HepG2 (cell line): Measurements from ENCODE around the gene B3GNT8. TPM values are rescaled to one million over a fixed set of nuclear protein-coding genes. Genes with fewer than 3 reads are reported as not detected.
A peak's percentile ranks its signal among the peaks of the same experiment; 100 is the strongest.

Experiments
- ATF3 ChIP-seq: sonication (generic); formaldehyde crosslinking; IDR thresholded peaks from 2 replicates; pipeline ENCODE4 v1.4.0; 2020; ENCODE audit warnings: missing genetic modification reagents
- CAMTA2 ChIP-seq: sonication (generic); formaldehyde crosslinking; IDR thresholded peaks from 2 replicates; pipeline ENCODE4 v1.4.0; 2020; ENCODE audit warnings: mild to moderate bottlenecking, missing genetic modification reagents, borderline replicate concordance
- ELF4 ChIP-seq: sonication (generic); formaldehyde crosslinking; IDR thresholded peaks from 2 replicates; pipeline ENCODE4 v1.5.0; 2020; ENCODE audit warnings: missing genetic modification reagents, mild to moderate bottlenecking, moderate library complexity, borderline replicate concordance
- ELK4 ChIP-seq: sonication (generic); formaldehyde crosslinking; IDR thresholded peaks from 2 replicates; pipeline ENCODE4 v1.9.0; 2021; ENCODE audit warnings: missing genetic modification reagents, borderline replicate concordance
- ETV5 ChIP-seq: IDR thresholded peaks from 2 replicates; pipeline ENCODE4 v1.6.1; 2018; ENCODE audit warnings: missing biosample characterization, missing genetic modification reagents, inconsistent platforms, borderline replicate concordance
- FOSL2 ChIP-seq: sonication (generic); formaldehyde crosslinking; IDR thresholded peaks from 2 replicates; pipeline ENCODE4 v1.4.0; 2020; ENCODE audit warnings: missing genetic modification reagents
- GATAD2A ChIP-seq: IDR thresholded peaks from 2 replicates; pipeline ENCODE4 v1.6.1; 2016
- HNRNPLL ChIP-seq: fragments of 200-400 bp; formaldehyde crosslinking; IDR thresholded peaks from 2 replicates; pipeline ENCODE4 v1.6.1; 2017; ENCODE audit warnings: mild to moderate bottlenecking, low read depth, low read length; ENCODE audit not compliant: poor library complexity, severe bottlenecking
- IKZF4 ChIP-seq: sonication (generic); formaldehyde crosslinking; IDR thresholded peaks from 2 replicates; pipeline ENCODE4 v1.5.1; 2020; ENCODE audit warnings: borderline replicate concordance, mild to moderate bottlenecking, low read depth, missing genetic modification reagents; ENCODE audit errors: not compliant biosample characterization
- IKZF5 ChIP-seq: IDR thresholded peaks from 2 replicates; pipeline ENCODE4 v1.6.1; 2018; ENCODE audit warnings: missing genetic modification reagents, mild to moderate bottlenecking, missing compliant biosample characterization
- IRF1 ChIP-seq: sonication (generic); formaldehyde crosslinking; IDR thresholded peaks from 2 replicates; pipeline ENCODE4 v1.4.0; 2020; ENCODE audit warnings: low read depth, mild to moderate bottlenecking, missing genetic modification reagents
- KDM5A ChIP-seq: fragments of 200-600 bp; sonication (generic); IDR thresholded peaks from 2 replicates; pipeline ENCODE4 v1.7.0; 2018; ENCODE audit warnings: antibody characterized with exemption, mild to moderate bottlenecking, low read length, borderline replicate concordance
- SSRP1 ChIP-seq: IDR thresholded peaks from 2 replicates; pipeline ENCODE4 v1.6.1; 2016; ENCODE audit warnings: control low read depth
- ZNF160 ChIP-seq: sonication (generic); formaldehyde crosslinking; IDR thresholded peaks from 2 replicates; pipeline ENCODE4 v1.8.0; 2022; ENCODE audit warnings: mild to moderate bottlenecking, inconsistent platforms, missing genetic modification reagents
- ZNF234 ChIP-seq: sonication (generic); formaldehyde crosslinking; conservative IDR thresholded peaks from 2 replicates; pipeline ENCODE4 v1.5.1; 2020; ENCODE audit warnings: mild to moderate bottlenecking, missing genetic modification reagents
- ZNF572 ChIP-seq: sonication (generic); formaldehyde crosslinking; IDR thresholded peaks from 2 replicates; pipeline ENCODE4 v1.5.1; 2020; ENCODE audit warnings: mild to moderate bottlenecking, missing genetic modification reagents
- ZNF598 ChIP-seq: sonication (generic); formaldehyde crosslinking; IDR thresholded peaks from 2 replicates; pipeline ENCODE4 v1.5.1; 2020; ENCODE audit warnings: mild to moderate bottlenecking, missing genetic modification reagents, borderline replicate concordance
- ZNF792 ChIP-seq: IDR thresholded peaks from 2 replicates; pipeline ENCODE4 v1.6.1; 2016
- polyA plus RNA-seq, 8 experiments: library from polyadenylated mRNA; depleted of rRNA in 3 of 8; stranded (reverse) in 7 of 8; unstranded in 1 of 8; fragments of >200 nt; fragmentation: Illumina TruSeq in 4 of 8; extraction: Trizol in 4 of 8; gene quantifications; 2 replicates each; pipeline versions ENCODE4 v1.2.1 to v1.2.3, GENCODE V29; 2011 to 2016; ENCODE audit warnings: low read depth in 4 of 8, missing spikeins in 1 of 8, mixed read lengths in 1 of 8; ENCODE audit not compliant: insufficient read depth in 1 of 8
- total RNA-seq, 5 experiments: library from RNA; depleted of rRNA; stranded (reverse); fragments of >200 nt; fragmentation: Illumina TruSeq; extraction: Trizol; gene quantifications; 2 replicates each; pipeline ENCODE4 v1.2.3, GENCODE V29; 2016; ENCODE audit warnings: low read depth in 1 of 5
- TF ChIP-seq, protein P1 (sequence below): sonication (generic); formaldehyde crosslinking; IDR thresholded peaks from 2 replicates; pipeline ENCODE4 v1.5.1; 2020; ENCODE audit warnings: mild to moderate bottlenecking, missing genetic modification reagents, borderline replicate concordance

Gene B3GNT8
- total and polyA plus RNA-seq, 2 of the 13 experiments (the other 11 are each of a cell fraction or from before 2014, with no cell fraction given): 0.26 to 1.9 TPM

- TF ChIP-seq, protein P1, sequence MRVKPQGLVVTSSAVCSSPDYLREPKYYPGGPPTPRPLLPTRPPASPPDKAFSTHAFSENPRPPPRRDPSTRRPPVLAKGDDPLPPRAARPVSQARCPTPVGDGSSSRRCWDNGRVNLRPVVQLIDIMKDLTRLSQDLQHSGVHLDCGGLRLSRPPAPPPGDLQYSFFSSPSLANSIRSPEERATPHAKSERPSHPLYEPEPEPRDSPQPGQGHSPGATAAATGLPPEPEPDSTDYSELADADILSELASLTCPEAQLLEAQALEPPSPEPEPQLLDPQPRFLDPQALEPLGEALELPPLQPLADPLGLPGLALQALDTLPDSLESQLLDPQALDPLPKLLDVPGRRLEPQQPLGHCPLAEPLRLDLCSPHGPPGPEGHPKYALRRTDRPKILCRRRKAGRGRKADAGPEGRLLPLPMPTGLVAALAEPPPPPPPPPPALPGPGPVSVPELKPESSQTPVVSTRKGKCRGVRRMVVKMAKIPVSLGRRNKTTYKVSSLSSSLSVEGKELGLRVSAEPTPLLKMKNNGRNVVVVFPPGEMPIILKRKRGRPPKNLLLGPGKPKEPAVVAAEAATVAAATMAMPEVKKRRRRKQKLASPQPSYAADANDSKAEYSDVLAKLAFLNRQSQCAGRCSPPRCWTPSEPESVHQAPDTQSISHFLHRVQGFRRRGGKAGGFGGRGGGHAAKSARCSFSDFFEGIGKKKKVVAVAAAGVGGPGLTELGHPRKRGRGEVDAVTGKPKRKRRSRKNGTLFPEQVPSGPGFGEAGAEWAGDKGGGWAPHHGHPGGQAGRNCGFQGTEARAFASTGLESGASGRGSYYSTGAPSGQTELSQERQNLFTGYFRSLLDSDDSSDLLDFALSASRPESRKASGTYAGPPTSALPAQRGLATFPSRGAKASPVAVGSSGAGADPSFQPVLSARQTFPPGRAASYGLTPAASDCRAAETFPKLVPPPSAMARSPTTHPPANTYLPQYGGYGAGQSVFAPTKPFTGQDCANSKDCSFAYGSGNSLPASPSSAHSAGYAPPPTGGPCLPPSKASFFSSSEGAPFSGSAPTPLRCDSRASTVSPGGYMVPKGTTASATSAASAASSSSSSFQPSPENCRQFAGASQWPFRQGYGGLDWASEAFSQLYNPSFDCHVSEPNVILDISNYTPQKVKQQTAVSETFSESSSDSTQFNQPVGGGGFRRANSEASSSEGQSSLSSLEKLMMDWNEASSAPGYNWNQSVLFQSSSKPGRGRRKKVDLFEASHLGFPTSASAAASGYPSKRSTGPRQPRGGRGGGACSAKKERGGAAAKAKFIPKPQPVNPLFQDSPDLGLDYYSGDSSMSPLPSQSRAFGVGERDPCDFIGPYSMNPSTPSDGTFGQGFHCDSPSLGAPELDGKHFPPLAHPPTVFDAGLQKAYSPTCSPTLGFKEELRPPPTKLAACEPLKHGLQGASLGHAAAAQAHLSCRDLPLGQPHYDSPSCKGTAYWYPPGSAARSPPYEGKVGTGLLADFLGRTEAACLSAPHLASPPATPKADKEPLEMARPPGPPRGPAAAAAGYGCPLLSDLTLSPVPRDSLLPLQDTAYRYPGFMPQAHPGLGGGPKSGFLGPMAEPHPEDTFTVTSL (CRISPR knock-in tag): peak; percentile 24; the same call in 1 of the 2 replicates
- TF ChIP-seq CAMTA2 (CRISPR knock-in tag) (no peak), ATF3 (CRISPR knock-in tag) (peak; percentile 95), ZNF792 (CRISPR knock-in tag) (no peak), IKZF5 (CRISPR knock-in tag) (no peak), ZNF572 (CRISPR knock-in tag) (no peak), HNRNPLL (no peak), IKZF4 (CRISPR knock-in tag) (no peak), ELF4 (CRISPR knock-in tag) (no peak), ZNF234 (CRISPR knock-in tag) (no peak), ZNF160 (CRISPR knock-in tag) (no peak), GATAD2A (CRISPR knock-in tag) (peak; percentile 58), ETV5 (CRISPR knock-in tag) (0 out of 2 replicates have a peak, but pooled peaks have one; percentile 4), ELK4 (no peak), SSRP1 (0 out of 2 replicates have a peak, but pooled peaks have one; percentile 13), KDM5A (no peak), FOSL2 (CRISPR knock-in tag) (peak; percentile 99), ZNF598 (no peak), IRF1 (CRISPR knock-in tag) (no peak)
These were observed 17.9 kb downstream of the B3GNT8 start (continued) for GRCh38 chr19:41409288-41409687.
